Measurements from ENCODE around the gene MORC2. TPM values are rescaled to one million over a fixed set of nuclear protein-coding genes. Genes with fewer than 3 reads are reported as not detected.

Gene MORC2
- total and polyA plus RNA-seq, 10 of the 15 experiments (the other 5 are each of a cell fraction or from before 2014, with no cell fraction given) = 1.7 to 16.3 (median 9.0) TPM

DNA sequence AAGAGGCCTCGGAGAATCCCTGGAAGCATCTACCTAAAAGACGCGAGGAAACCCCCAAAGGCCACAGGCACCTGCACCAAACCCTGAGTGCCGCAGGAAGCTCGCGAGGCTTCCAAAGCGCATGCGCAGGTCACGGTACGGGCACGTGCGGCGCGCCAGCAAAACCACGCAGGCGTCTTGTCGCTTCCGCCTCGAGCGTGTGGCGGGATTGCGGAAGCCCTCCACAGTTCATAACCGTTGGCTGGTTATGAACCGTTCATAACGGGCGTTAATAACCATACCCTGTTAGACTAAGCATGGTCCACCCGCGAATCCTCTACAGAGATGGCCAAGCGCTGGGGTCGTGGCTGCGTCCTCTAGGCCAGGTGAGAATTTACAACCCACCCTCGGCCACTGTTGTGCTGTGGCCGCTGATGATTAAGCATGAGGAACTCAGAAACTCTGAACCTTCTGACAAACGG, 46.4 kb downstream of the MORC2 start (continued):
- TF ChIP-seq, protein P1, sequence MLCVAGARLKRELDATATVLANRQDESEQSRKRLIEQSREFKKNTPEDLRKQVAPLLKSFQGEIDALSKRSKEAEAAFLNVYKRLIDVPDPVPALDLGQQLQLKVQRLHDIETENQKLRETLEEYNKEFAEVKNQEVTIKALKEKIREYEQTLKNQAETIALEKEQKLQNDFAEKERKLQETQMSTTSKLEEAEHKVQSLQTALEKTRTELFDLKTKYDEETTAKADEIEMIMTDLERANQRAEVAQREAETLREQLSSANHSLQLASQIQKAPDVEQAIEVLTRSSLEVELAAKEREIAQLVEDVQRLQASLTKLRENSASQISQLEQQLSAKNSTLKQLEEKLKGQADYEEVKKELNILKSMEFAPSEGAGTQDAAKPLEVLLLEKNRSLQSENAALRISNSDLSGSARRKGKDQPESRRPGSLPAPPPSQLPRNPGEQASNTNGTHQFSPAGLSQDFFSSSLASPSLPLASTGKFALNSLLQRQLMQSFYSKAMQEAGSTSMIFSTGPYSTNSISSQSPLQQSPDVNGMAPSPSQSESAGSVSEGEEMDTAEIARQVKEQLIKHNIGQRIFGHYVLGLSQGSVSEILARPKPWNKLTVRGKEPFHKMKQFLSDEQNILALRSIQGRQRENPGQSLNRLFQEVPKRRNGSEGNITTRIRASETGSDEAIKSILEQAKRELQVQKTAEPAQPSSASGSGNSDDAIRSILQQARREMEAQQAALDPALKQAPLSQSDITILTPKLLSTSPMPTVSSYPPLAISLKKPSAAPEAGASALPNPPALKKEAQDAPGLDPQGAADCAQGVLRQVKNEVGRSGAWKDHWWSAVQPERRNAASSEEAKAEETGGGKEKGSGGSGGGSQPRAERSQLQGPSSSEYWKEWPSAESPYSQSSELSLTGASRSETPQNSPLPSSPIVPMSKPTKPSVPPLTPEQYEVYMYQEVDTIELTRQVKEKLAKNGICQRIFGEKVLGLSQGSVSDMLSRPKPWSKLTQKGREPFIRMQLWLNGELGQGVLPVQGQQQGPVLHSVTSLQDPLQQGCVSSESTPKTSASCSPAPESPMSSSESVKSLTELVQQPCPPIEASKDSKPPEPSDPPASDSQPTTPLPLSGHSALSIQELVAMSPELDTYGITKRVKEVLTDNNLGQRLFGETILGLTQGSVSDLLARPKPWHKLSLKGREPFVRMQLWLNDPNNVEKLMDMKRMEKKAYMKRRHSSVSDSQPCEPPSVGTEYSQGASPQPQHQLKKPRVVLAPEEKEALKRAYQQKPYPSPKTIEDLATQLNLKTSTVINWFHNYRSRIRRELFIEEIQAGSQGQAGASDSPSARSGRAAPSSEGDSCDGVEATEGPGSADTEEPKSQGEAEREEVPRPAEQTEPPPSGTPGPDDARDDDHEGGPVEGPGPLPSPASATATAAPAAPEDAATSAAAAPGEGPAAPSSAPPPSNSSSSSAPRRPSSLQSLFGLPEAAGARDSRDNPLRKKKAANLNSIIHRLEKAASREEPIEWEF (IDR thresholded peaks at IDR 0.05; ENCODE audit: insufficient replicate concordance, low read depth, low read length) = no peak
- TF ChIP-seq, protein P2, sequence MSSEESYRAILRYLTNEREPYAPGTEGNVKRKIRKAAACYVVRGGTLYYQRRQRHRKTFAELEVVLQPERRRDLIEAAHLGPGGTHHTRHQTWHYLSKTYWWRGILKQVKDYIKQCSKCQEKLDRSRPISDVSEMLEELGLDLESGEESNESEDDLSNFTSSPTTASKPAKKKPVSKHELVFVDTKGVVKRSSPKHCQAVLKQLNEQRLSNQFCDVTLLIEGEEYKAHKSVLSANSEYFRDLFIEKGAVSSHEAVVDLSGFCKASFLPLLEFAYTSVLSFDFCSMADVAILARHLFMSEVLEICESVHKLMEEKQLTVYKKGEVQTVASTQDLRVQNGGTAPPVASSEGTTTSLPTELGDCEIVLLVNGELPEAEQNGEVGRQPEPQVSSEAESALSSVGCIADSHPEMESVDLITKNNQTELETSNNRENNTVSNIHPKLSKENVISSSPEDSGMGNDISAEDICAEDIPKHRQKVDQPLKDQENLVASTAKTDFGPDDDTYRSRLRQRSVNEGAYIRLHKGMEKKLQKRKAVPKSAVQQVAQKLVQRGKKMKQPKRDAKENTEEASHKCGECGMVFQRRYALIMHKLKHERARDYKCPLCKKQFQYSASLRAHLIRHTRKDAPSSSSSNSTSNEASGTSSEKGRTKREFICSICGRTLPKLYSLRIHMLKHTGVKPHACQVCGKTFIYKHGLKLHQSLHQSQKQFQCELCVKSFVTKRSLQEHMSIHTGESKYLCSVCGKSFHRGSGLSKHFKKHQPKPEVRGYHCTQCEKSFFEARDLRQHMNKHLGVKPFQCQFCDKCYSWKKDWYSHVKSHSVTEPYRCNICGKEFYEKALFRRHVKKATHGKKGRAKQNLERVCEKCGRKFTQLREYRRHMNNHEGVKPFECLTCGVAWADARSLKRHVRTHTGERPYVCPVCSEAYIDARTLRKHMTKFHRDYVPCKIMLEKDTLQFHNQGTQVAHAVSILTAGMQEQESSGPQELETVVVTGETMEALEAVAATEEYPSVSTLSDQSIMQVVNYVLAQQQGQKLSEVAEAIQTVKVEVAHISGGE (CRISPR knock-in tag; IDR thresholded peaks at IDR 0.05) = no peak
- TF ChIP-seq YY1 (IDR thresholded peaks at IDR 0.05; ENCODE audit: low read depth, low read length) (no peak), ZNF274 (IDR thresholded peaks at IDR 0.05; ENCODE audit: insufficient read depth, insufficient read length) (no peak), ZZZ3 (IDR thresholded peaks at IDR 0.05; ENCODE audit: control insufficient read depth, insufficient read length, low read depth) (no peak), NR2C2 (IDR thresholded peaks at IDR 0.05; ENCODE audit: borderline replicate concordance, control insufficient read depth, insufficient read length, low read depth) (no peak), CHD4 (IDR thresholded peaks at IDR 0.05) (no peak), EGR1 (IDR thresholded peaks at IDR 0.05; ENCODE audit: borderline replicate concordance in 1 of 2, low read depth in 2 of 2, low read length in 2 of 2) (no peak), ETV6 (conservative IDR thresholded peaks at IDR 0.05 in 1 of 2, IDR thresholded peaks at IDR 0.05 in 1 of 2; ENCODE audit: borderline replicate concordance in 1 of 2, low read depth in 1 of 2) (no peak), ZBED1 (IDR thresholded peaks at IDR 0.05; ENCODE audit: borderline replicate concordance) (no peak), BRCA1 (IDR thresholded peaks at IDR 0.05; ENCODE audit: low read depth, low read length) (0 out of 2 replicates have a peak, but pooled peaks have one; percentile 37), YBX1 (IDR thresholded peaks at IDR 0.05) (no peak), TBL1XR1 (IDR thresholded peaks at IDR 0.05; ENCODE audit: low read depth, low read length) (no peak), NFYB (IDR thresholded peaks at IDR 0.05; ENCODE audit: insufficient read depth, low read depth, low read length) (no peak), ZNF622 (IDR thresholded peaks at IDR 0.05) (no peak)
- TF ChIP-seq, protein P3, sequence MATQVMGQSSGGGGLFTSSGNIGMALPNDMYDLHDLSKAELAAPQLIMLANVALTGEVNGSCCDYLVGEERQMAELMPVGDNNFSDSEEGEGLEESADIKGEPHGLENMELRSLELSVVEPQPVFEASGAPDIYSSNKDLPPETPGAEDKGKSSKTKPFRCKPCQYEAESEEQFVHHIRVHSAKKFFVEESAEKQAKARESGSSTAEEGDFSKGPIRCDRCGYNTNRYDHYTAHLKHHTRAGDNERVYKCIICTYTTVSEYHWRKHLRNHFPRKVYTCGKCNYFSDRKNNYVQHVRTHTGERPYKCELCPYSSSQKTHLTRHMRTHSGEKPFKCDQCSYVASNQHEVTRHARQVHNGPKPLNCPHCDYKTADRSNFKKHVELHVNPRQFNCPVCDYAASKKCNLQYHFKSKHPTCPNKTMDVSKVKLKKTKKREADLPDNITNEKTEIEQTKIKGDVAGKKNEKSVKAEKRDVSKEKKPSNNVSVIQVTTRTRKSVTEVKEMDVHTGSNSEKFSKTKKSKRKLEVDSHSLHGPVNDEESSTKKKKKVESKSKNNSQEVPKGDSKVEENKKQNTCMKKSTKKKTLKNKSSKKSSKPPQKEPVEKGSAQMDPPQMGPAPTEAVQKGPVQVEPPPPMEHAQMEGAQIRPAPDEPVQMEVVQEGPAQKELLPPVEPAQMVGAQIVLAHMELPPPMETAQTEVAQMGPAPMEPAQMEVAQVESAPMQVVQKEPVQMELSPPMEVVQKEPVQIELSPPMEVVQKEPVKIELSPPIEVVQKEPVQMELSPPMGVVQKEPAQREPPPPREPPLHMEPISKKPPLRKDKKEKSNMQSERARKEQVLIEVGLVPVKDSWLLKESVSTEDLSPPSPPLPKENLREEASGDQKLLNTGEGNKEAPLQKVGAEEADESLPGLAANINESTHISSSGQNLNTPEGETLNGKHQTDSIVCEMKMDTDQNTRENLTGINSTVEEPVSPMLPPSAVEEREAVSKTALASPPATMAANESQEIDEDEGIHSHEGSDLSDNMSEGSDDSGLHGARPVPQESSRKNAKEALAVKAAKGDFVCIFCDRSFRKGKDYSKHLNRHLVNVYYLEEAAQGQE (IDR thresholded peaks at IDR 0.05; ENCODE audit: low read depth, low read length) = no peak
- TF ChIP-seq, protein P4, sequence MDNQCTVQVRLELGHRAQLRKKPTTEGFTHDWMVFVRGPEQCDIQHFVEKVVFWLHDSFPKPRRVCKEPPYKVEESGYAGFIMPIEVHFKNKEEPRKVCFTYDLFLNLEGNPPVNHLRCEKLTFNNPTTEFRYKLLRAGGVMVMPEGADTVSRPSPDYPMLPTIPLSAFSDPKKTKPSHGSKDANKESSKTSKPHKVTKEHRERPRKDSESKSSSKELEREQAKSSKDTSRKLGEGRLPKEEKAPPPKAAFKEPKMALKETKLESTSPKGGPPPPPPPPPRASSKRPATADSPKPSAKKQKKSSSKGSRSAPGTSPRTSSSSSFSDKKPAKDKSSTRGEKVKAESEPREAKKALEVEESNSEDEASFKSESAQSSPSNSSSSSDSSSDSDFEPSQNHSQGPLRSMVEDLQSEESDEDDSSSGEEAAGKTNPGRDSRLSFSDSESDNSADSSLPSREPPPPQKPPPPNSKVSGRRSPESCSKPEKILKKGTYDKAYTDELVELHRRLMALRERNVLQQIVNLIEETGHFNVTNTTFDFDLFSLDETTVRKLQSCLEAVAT (IDR thresholded peaks at IDR 0.05) = peak; percentile 77; the same call in 1 of the 2 replicates

Measured in GM12878 (cell line).